Activated gamma-delta T cell (primary cell): ENCODE results near the gene CEMIP.

Source experiments
- DNase-seq: peaks from one replicate; lab custom pipeline; 2025; lab: John Stamatoyannopoulos, UW

The CEMIP gene

DNA sequence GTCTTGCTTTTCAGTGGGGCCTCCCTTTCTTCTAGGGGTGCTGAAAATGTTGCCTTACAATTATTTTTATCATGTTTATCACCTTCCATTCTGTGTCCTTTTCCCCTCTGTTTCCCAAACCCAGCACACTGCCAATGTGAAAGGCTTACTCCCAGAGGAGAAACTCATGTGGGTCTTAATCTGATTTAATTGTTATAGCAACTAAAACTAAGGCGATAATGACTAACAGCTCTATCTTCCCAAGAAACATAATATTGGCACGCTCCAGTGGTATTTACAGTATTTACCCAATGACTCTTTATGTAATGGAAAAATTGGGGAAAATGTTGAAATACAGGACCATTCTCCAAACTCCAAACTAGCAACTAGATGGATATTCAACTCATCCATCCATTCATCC, 152.0 kb downstream of the CEMIP start:
- no peak for DNase-seq

DNA sequence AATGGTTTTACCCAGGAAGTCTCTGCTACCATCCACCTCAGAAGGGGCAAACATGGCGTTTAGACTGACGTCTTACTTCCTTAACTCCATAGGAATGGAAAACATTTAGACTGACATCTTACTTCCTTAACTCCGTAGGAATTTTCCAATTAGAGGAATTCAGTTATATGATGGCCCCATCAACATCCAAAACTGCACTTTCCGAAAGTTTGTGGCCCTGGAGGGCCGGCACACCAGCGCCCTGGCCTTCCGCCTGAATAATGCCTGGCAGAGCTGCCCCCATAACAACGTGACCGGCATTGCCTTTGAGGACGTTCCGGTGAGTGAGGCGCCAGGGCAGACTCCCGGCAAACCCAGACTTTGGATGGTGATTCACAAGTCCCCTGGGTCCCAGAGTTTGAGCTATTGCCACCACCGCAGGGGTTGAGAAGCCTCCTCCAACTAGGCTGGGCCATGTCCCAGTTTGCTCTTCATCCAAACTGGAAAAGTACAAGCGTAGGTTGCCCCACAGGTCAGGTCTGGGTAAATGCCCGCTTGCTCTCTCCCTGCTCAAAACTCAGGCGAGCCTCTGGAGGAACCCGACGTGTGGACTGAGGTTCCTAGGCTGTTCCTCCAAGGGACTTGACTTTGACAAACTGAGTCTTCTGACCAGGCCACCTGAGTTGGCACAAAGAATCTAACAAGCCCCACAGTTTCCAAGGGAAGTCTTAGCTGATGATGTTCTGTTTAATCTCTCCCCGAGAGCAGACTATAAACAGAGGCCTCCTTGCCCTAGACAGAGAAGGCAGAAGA, 152.7 kb downstream of the CEMIP start:
- no peak for DNase-seq

DNA sequence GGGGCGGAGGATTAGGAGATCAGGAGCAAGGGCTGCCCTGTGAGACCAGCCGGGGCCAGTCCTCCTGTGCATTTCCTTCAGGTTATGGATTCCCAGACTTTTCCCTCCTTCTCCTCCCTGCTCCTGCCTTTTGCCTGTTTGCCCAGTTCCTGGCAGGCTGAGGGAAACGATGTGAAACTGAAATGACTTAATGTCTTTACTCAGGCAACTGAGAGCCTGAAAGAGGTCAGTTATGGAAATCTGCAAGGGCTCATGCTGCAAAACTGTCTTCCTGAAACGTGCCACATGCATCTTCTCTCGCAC, 153.3 kb downstream of the CEMIP start:
- no peak for DNase-seq

DNA sequence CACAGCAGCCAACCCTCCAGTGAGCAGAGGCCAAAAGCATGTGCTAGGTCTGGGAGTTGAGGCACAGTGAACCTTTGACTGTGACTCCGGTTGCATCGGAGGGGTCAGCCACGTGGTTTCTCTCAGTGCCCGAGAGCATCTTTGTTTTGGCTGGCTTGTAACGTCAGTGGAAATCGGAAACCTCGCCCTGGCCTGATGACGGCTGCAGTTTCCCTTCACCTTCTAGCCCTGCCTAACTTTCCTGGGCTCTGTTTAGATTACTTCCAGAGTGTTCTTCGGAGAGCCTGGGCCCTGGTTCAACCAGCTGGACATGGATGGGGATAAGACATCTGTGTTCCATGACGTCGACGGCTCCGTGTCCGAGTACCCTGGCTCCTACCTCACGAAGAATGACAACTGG, 153.8 kb downstream of the CEMIP start:
- no peak for DNase-seq

DNA sequence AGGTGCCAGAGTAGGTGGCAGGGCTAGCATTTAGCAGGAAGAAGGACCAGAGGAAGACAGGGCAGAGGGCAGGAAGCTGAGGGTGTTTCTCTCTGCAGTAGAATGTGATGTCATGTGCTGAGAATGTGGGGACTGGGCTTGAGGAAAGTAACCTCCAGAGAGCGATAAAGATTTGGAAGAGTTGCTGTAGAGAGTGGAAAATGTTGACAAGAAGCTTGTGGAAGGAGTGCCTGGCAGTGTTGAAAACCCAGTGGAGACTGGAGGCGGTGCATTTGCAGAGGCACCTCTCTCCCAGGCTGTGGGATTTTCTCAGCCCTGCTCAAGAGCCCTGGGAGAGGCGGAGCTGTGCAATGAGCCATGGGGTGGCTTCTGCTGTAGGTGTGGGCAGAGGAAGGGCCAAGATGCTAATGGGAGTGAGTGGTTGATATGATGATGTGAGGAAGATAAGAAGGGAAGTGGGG, 155.6 kb downstream of the CEMIP start:
- no peak for DNase-seq

DNA sequence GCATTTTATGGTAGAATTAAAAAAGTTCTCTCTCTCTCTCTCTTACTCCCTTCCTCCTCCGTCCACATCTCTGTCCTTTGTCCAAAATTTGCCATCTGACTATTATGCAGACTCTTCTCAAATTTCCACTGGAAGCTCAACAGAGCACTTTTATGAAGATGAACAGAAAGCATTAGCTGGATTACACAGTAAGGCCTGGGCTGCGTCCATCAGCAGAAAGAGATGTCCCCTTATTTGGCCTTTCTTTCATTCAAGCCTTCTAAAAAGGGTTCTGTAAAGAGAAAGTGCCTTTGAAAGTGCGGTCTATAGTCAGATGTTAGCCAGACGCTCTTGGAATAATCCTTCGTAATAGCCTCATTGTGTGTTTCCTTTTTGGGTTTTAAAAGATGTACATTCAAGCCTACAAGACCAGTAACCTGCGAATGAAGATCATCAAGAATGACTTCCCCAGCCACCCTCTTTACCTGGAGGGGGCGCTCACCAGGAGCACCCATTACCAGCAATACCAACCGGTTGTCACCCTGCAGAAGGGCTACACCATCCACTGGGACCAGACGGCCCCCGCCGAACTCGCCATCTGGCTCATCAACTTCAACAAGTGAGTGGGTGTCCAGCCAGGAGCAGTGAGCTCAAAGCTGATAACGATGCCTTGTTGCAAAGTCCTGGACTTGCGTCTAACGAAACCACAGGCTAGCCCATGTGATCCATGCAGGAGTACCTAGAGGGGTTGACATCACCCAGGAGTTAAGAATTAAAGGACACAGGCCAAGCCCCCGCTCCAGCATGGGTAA, 157.3 kb downstream of the CEMIP start:
- DNase-seq, result no peak

DNA sequence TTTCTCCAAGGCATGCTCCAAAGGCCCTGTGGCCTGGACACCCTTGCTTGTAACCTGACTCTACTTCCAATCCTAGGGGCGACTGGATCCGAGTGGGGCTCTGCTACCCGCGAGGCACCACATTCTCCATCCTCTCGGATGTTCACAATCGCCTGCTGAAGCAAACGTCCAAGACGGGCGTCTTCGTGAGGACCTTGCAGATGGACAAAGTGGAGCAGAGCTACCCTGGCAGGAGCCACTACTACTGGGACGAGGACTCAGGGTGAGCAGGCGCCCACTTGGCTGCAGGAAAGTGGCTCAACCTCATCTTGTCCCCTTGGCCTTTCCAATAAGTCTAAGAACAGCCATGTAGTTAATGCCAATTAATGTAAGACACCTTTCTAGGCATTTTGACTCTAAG, 158.5 kb downstream of the CEMIP start:
- DNase-seq, result no peak

DNA sequence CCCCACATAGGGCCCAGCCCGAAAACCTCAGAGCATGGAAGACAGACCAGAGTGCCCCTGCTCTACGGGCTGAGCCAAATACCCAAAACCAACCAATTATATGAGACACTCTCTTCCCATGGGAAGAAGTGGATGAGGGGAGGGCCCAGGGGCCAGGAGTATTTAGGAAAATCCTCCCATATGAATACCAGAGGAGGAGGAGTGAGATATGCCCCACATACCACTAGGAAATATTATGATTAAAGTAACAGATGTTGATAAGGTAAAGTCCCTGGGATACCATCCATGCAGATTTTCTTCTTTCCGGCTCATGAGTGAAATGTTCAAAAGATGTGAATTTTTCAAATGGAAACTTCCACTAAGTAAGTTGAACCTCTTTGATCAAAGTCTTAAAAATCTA, 160.0 kb downstream of the CEMIP start:
- DNase-seq, result no peak

DNA sequence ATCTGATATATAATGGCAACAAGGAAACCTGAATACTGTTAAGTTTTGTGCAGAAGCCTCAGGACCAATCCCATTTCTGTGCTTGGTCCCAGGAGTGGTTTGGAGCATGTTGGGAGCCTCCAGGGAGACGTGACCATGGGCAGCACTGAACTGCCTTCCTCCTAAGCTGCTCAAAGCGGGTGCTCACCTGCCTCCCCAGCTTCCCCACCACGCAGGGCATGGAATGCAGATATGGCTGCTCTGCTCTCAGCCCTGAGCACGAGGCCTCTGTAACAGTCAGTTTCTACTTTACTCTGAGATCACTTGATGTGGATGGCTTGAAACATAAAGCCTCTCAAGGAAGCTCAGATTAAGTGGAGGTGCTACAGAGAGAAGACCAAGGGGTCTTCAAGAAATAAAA, 161.2 kb downstream of the CEMIP start:
- DNase-seq, result no peak

DNA sequence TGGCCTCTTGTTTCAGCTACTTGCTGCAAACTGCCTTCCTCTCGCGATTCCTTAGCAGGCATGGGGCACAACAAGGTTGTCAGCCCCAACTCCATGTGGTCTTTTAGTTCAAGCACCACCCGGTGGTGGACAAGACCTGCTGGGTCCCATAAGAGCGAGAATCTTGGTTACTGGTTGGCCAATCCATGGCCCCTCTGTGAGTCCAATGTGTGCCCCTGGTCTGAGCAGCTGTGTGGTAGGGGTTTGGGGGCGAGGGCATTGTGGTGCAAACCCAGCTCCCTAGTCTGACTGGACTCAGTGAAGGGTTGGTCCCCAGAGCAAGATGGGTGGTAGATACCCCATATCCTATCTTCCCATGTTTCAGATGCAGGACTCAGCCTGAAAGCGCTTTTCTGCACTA, 161.7 kb downstream of the CEMIP start:
- DNase-seq, result no peak

DNA sequence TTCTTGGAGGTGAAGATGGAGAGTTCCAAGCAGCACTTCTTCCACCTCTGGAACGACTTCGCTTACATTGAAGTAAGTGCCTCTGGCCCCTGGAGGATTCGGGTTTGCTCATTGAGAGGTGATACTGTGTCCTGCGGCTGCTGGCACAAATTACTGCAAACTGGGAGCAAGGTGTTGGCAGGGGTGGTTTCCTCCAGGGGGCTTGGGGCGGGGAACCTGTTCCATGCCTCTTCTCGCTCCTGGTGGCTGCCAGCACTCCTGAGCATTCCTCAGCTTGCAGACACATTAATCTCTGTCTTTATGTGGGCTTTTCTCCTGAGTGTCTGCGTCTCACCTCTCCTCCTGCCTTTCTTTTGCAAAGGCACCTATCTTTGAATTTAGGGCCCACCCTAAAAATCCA, 163.1 kb downstream of the CEMIP start:
- DNase-seq, result no peak

DNA sequence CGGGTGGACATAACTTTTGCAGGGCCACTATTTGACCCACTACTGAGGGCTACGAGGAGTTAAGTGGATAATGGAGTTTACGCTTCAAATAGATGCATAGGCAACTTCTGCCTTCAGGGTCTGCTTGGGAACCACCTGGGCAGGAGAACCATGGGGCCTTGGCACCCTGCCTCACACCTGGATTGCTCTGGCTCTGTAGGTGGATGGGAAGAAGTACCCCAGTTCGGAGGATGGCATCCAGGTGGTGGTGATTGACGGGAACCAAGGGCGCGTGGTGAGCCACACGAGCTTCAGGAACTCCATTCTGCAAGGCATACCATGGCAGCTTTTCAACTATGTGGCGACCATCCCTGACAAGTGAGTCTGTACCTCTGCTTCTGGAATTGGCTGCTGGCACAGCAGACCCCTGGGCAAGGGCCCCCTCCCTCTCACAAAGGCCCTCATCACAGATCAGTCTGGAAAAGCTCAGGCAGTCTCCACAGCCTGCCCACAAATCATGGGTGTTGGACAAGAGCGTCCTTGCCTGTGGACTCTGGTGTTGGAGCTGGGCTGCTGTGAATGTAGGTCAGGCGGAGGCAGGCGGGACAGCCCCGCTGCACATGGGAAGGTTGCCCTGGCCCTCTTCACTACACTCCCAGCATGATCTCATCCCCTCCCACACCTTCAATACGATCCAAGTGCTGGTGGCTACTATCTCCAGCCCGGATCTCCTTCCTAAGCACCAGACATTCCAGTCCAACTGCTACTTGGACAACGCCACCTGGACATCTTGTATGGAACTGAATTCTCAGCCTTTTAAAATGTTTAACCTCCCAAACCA, 163.8 kb downstream of the CEMIP start:
- no peak for DNase-seq

DNA sequence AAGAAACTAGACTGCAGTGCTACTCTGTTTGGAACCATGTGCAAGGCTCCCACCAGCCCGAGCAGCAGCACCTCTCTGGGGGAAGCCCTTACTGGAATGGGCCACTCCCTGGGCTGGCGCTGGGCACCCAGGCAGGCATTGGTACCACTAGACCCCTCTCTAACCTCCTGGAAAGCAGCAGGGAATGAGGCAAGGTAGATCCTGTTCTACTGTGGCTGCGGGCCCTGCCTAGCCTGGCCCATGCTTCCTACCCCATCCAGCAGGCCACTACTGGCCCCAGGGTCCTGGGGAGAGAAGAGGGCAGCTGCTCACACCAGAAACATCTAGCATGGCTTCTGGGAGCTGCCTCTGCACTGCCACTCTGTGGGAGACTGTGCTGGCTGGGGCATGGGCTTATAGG, 165.6 kb downstream of the CEMIP start:
- DNase-seq, result no peak

DNA sequence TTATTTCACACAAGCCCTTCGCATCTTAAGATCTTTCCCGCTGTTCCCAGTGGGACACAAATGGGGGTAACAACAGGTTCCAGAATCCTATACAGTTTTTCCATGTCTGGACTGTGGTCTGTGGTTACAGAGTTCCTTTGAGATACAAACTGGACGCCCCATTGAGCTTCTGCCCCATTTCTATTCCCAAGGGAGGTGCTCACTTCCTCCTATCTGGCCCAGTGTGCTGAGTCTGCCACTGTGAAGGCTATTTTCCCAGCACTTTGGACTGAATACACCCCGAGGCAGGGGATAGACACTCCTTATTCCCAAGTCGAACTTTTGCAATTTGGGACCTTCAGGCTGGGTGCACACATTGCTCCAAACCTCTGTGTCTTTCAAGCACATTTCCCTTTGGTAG, 166.4 kb downstream of the CEMIP start:
- DNase-seq, result no peak

DNA sequence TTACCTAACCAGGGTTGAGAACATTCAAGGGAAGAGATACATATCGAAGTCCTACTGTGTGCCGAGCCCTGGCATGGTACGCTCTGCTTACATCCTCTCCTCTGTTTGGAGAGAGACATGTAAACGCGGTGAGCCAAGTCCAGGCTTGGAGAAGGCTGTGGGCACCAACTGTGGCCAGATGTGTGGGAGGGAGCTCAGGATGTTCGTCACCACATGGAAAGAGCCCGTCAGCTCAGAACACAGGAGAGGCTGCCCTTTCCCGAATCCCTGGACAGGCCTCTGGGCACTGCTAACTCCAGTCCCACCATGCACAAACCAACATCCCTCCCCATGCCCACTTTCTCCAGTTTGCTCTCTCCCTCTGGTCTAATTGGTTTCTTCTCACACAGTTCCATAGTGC, 167.4 kb downstream of the CEMIP start:
- DNase-seq, result no peak

DNA sequence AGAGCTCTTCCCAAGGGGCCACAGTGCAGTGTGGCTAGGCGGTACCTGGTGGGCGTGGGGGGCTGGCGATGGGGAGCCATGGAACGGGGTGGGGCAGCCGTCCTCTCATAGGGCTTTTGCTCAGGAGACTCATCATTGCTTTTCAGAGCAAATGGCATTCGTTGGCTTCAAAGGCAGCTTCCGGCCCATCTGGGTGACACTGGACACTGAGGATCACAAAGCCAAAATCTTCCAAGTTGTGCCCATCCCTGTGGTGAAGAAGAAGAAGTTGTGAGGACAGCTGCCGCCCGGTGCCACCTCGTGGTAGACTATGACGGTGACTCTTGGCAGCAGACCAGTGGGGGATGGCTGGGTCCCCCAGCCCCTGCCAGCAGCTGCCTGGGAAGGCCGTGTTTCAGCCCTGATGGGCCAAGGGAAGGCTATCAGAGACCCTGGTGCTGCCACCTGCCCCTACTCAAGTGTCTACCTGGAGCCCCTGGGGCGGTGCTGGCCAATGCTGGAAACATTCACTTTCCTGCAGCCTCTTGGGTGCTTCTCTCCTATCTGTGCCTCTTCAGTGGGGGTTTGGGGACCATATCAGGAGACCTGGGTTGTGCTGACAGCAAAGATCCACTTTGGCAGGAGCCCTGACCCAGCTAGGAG, 169.6 kb downstream of the CEMIP start:
- DNase-seq, result no peak

DNA sequence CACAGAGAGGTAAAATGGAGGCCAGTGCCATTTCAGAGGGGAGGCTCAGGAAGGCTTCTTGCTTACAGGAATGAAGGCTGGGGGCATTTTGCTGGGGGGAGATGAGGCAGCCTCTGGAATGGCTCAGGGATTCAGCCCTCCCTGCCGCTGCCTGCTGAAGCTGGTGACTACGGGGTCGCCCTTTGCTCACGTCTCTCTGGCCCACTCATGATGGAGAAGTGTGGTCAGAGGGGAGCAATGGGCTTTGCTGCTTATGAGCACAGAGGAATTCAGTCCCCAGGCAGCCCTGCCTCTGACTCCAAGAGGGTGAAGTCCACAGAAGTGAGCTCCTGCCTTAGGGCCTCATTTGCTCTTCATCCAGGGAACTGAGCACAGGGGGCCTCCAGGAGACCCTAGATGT, 170.6 kb downstream of the CEMIP start:
- no peak for DNase-seq

DNA sequence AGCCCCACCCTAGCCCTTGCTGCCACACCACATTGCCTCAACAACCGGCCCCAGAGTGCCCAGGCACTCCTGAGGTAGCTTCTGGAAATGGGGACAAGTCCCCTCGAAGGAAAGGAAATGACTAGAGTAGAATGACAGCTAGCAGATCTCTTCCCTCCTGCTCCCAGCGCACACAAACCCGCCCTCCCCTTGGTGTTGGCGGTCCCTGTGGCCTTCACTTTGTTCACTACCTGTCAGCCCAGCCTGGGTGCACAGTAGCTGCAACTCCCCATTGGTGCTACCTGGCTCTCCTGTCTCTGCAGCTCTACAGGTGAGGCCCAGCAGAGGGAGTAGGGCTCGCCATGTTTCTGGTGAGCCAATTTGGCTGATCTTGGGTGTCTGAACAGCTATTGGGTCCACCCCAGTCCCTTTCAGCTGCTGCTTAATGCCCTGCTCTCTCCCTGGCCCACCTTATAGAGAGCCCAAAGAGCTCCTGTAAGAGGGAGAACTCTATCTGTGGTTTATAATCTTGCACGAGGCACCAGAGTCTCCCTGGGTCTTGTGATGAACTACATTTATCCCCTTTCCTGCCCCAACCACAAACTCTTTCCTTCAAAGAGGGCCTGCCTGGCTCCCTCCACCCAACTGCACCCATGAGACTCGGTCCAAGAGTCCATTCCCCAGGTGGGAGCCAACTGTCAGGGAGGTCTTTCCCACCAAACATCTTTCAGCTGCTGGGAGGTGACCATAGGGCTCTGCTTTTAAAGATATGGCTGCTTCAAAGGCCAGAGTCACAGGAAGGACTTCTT, 171.3 kb downstream of the CEMIP start:
- DNase-seq, result no peak

DNA sequence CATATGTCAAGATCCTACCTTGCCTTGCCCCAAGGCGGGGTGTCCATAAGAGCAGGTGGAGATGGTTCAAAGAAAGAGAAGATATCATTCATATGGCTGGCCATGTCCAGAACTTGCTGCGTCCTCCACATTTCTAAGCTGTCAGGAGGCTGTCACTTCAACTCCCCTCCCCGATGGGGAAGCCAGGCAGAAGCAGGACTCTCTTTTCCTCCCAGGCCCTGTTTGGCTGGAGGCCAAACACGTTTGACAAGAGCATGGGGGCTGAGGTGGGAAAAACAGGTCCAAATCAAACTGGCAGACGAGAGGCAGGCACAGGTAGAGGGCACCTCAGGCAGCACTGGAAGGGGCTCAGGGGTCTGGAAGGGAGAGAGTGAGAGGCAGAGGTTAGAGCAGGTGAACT, 172.8 kb downstream of the CEMIP start:
- no peak for DNase-seq

DNA sequence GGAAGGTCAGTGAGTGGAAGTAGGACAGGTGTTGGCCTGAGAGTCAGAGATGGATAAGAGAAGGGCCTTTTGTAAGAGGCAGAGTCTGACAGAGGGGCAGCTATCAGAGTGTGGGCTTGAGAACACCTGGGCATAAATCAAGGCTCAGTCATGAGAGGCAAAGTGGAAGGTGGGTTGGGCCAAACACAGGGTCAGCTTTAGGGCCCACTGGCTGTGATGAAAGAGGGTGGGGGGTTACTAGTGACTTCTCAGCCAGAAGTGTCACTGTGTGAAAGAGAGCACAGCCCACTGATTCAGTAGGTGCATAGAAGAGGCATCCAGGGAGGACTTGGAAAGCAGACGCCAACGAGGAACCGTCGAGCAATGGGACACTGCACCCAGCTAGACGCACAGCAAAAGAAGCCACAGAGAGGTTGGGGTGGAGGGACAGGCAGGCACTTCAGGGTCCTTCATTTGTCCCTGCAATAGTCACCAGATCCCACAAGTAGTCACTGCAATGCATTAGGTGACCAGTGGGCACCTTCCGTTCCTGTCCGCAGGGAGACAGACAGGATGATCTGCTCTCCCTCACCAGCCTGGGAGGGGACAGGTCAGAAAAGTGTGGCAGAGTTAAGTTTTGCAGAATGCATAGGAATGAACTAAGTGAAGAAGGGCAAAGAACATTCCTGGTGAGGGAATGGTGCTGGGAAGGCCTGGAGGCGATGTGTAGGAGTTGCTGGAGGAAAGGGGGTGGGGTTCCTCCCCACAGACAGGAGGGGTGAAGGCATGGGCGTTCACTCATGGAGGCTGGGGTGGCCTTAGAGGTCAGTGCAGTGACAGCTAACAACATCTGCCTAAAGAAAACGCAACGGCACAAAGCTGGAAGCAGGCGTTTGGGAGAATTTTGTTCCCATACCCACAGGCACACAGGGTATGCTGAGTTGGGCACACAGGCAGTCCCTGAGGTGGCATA, 174.1 kb downstream of the CEMIP start:
- no peak for DNase-seq
